ENCODE results near the gene CATSPER1.

The CATSPER1 gene

GRCh38 chr11:65992056-65992455 lies 34.2 kb downstream of the CATSPER1 start:
- H3K4me1 ChIP-seq, result peaks cover 0 to 13% (median 5%) of the 10 kb centered on the region in 10 experiments; a peak in 10 of 20 replicates
- H4K20me1 ChIP-seq, result peaks cover 0 to 7% (median 4%) of the 10 kb centered on the region in 11 experiments; a peak in 9 of 22 replicates
- peak overlapping the region in 1 of 11 experiments; percentile 4; a peak in 2 of 22 replicates for H3K9ac ChIP-seq
- H3K36me3 ChIP-seq, result peaks cover 4 to 64% (median 34%) of the 10 kb centered on the region in 11 experiments
- no peak overlapping the region for H3K4me2 ChIP-seq
- no peak for TF ChIP-seq Cebpa-rat (IDR thresholded peaks at IDR 0.05)
- H3K27me3 ChIP-seq, result no peaks in the 10 kb centered on the region
- H3K27ac ChIP-seq, result no peak overlapping the region
- H3K9me3 ChIP-seq (replicated peaks in 1 of 11), result no peaks in the 10 kb centered on the region
- no peak overlapping the region for H3K4me3 ChIP-seq

- H3K4me3 ChIP-seq, result no peak overlapping the region
- peaks cover 0 to 29% (median 5%) of the 10 kb centered on the region in 10 experiments; a peak in 12 of 20 replicates for H3K4me1 ChIP-seq
- peak overlapping the region in 4 of 11 experiments; percentile 19 to 24 (median 20); a peak in 5 of 22 replicates for H3K4me2 ChIP-seq
- H4K20me1 ChIP-seq, result no peaks in the 10 kb centered on the region; a peak in 1 of 22 replicates
- H3K9ac ChIP-seq, result no peak overlapping the region; a peak in 3 of 22 replicates
- no peak for TF ChIP-seq Cebpa-rat (IDR thresholded peaks at IDR 0.05)
- H3K27ac ChIP-seq, result peak overlapping the region in 1 of 11 experiments; percentile 18; a peak in 1 of 22 replicates
- H3K27me3 ChIP-seq, result no peaks in the 10 kb centered on the region
- H3K36me3 ChIP-seq, result peaks cover 0 to 48% (median 12%) of the 10 kb centered on the region in 11 experiments; a peak in 13 of 22 replicates
- no peaks in the 10 kb centered on the region for H3K9me3 ChIP-seq (replicated peaks in 1 of 11)
Measured at GRCh38 chr11:65988791-65989592, 37.3 kb downstream of the CATSPER1 start.

- peak overlapping the region in 2 of 11 experiments; percentile 39 to 50; a peak in 5 of 22 replicates for H3K9ac ChIP-seq
- H3K9me3 ChIP-seq (replicated peaks in 1 of 11), result no peaks in the 10 kb centered on the region
- peaks cover 0 to 29% (median 5%) of the 10 kb centered on the region in 10 experiments; a peak in 12 of 20 replicates for H3K4me1 ChIP-seq
- no peaks in the 10 kb centered on the region for H3K27me3 ChIP-seq
- no peak for TF ChIP-seq Cebpa-rat (IDR thresholded peaks at IDR 0.05)
- no peak overlapping the region; a peak in 2 of 22 replicates for H3K4me2 ChIP-seq
- no peak overlapping the region for H3K27ac ChIP-seq
- no peak overlapping the region for H3K4me3 ChIP-seq
- H3K36me3 ChIP-seq, result peaks cover 0 to 41% (median 12%) of the 10 kb centered on the region in 11 experiments; a peak in 13 of 22 replicates
- H4K20me1 ChIP-seq, result no peaks in the 10 kb centered on the region; a peak in 1 of 22 replicates
Measured at GRCh38 chr11:65987336-65987735, 38.9 kb downstream of the CATSPER1 start.

GRCh38 chr11:65983589-65983987 lies 42.7 kb downstream of the CATSPER1 start:
- no peak overlapping the region for H3K4me3 ChIP-seq
- H3K4me1 ChIP-seq, result peaks cover 0 to 20% (median 2%) of the 10 kb centered on the region in 10 experiments; a peak in 11 of 20 replicates
- H3K9ac ChIP-seq, result no peak overlapping the region; a peak in 2 of 22 replicates
- H3K9me3 ChIP-seq (replicated peaks in 1 of 11), result no peaks in the 10 kb centered on the region
- peaks cover 0 to 28% (median 0%) of the 10 kb centered on the region in 11 experiments; a peak in 5 of 22 replicates for H4K20me1 ChIP-seq
- peaks cover 17 to 31% (median 18%) of the 10 kb centered on the region in 11 experiments for H3K36me3 ChIP-seq
- H3K27me3 ChIP-seq, result no peaks in the 10 kb centered on the region
- H3K27ac ChIP-seq, result no peak overlapping the region
- no peak overlapping the region for H3K4me2 ChIP-seq
- TF ChIP-seq Cebpa-rat (IDR thresholded peaks at IDR 0.05), result no peak

- no peak overlapping the region; a peak in 2 of 22 replicates for H3K9ac ChIP-seq
Measured at GRCh38 chr11:65982824-65983588, 43.3 kb downstream of the CATSPER1 start.

GRCh38 chr11:65981972-65982823 lies 44.1 kb downstream of the CATSPER1 start:
- Histone ChIP-seq H3K9me3 (replicated peaks in 1 of 11) (no peaks in the 10 kb centered on the region), H3K36me3 (peaks cover 31 to 45% (median 32%) of the 10 kb centered on the region in 11 experiments), H3K4me3 (no peak overlapping the region), H4K20me1 (peaks cover 0 to 42% (median 0%) of the 10 kb centered on the region in 11 experiments; a peak in 5 of 22 replicates), H3K4me1 (peaks cover 0 to 19% (median 0%) of the 10 kb centered on the region in 10 experiments; a peak in 9 of 20 replicates), H3K27me3 (no peaks in the 10 kb centered on the region), H3K9ac (no peak overlapping the region), H3K27ac (no peak overlapping the region), H3K4me2 (no peak overlapping the region)
- no peak for TF ChIP-seq Cebpa-rat (IDR thresholded peaks at IDR 0.05)

More at GRCh38 chr11:65982824-65983588, 43.3 kb downstream of the CATSPER1 start:
- H3K4me2 ChIP-seq, result no peak overlapping the region
- H3K27ac ChIP-seq, result no peak overlapping the region
- H3K9me3 ChIP-seq (replicated peaks in 1 of 11), result no peaks in the 10 kb centered on the region
- no peak overlapping the region for H3K4me3 ChIP-seq
- peaks cover 23 to 37% (median 24%) of the 10 kb centered on the region in 11 experiments for H3K36me3 ChIP-seq
- H4K20me1 ChIP-seq, result peaks cover 0 to 34% (median 0%) of the 10 kb centered on the region in 11 experiments; a peak in 5 of 22 replicates
- H3K4me1 ChIP-seq, result peaks cover 0 to 20% (median under 1%) of the 10 kb centered on the region in 10 experiments; a peak in 10 of 20 replicates
- TF ChIP-seq Cebpa-rat (IDR thresholded peaks at IDR 0.05), result no peak
- no peaks in the 10 kb centered on the region for H3K27me3 ChIP-seq

- Histone ChIP-seq H3K9ac (no peak overlapping the region), H4K20me1 (peaks cover 0 to 52% (median 10%) of the 10 kb centered on the region in 11 experiments; a peak in 9 of 22 replicates), H3K4me2 (no peak overlapping the region), H3K9me3 (replicated peaks in 1 of 11) (no peaks in the 10 kb centered on the region), H3K27me3 (no peaks in the 10 kb centered on the region), H3K4me3 (no peak overlapping the region), H3K4me1 (peaks cover 0 to 9% (median 0%) of the 10 kb centered on the region in 10 experiments; a peak in 9 of 20 replicates), H3K36me3 (peaks cover 41 to 54% (median 42%) of the 10 kb centered on the region in 11 experiments), H3K27ac (no peak overlapping the region)
- no peak for TF ChIP-seq Cebpa-rat (IDR thresholded peaks at IDR 0.05)
Measured at GRCh38 chr11:65981101-65981740, 45.1 kb downstream of the CATSPER1 start.

Data from BLaER1 treated with 17β-estradiol and CSF1 and Interleukin-3, amounts not matched to agents 10 nM and 100 nM (cell line).